Left colon (tissue), 2 donors: ENCODE measurements around the gene ASCC3. TPM values are rescaled to one million over a fixed set of nuclear protein-coding genes. Genes with fewer than 3 reads are reported as not detected.
A peak's percentile ranks its signal among the peaks of the same experiment; 100 is the strongest.

Source experiments
- ATAC-seq: fragments of 200-7000 bp; cut with Tn5 transposase; one replicate; pipeline ENCODE4 v1.9.1; 2020; ENCODE audit warnings: mild to moderate bottlenecking, moderate library complexity
- DNase-seq, 2 donors: peaks; one replicate each; pipeline ENCODE4 v3.0.0-alpha.2; 2020
- intact Hi-C, 2 donors: fragments of 100-400 bp; cut with DNase I in 1 of 2; cut with micrococcal nuclease in 1 of 2; formaldehyde crosslinking; loops; one replicate each; pipeline versions ENCODE4 v1.11.2 to v1.14.0; 2022; cut with DNase I, micrococcal nuclease
- total RNA-seq, 2 donors: library from RNA; stranded (reverse); fragmentation: NEBNext Ultra II Directional; extraction: Animal tissue kit (Norgen Biotek cat#: 25700); gene quantifications; one replicate each; pipeline ENCODE4 v1.2.1, GENCODE V29; 2021
- donor health status: DM: no; HTN: no; CAD: no.
- donor health status: DM: yes; HTN: yes; CAD: no.

ASCC3 gene
- total RNA-seq, 2 donors from 2014 or later: 28.6 to 37.2 TPM

DNA sequence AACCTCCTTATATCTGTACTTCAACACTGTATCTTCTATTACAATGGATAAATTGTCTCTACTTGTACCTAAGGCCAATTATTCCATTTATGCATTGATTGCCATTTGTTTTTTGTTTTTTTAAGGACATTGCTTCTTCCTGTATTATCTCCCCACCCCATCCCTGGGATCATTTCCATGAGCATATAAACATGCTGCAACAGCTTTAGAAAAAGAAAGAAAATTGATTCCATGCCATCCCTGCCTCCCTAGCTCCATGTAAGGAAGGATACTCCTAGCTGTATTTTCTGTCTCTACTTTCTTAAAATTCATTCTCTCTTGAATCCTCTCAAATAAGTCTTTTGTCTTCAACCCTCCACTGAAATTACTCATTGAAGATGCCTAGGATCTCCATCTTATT, 314.6 kb downstream of the ASCC3 start:
- ATAC-seq (no peak), DNase-seq (no peak)
- intact Hi-C loops: no loop called here

DNA sequence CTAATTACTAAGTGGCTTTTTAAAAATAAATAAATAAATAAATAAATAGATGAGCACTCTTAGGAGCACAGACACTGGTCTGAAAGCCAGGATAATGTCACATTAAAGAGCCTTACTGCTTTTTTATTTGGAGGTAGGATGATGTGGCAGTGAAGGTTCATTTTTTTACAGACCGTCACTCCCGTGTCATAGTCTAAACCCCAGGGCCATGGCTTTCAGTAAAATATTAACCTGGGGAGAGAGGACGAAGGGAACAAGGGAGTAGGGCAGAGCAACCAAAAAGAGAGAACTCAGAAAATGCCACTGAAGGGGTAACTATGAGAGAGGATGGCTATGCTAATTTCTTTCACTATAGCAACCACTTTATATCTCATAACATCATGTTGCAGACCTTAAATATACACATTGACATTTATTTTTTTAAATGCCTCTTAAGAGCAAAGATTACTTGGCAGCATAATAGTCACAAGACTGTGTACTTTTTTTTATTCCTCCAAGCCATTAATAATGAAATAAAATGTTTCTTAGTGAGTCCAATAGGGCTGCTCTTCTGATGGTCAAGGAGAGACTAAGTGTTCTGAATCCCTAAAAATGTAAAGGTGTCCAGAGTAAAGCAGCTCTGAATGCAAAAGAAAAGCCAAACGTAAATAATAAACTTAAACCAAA, 315.6 kb downstream of the ASCC3 start:
- ATAC-seq: peak; percentile 44
- DNase-seq: no peak
- intact Hi-C loops: no loop called here

DNA sequence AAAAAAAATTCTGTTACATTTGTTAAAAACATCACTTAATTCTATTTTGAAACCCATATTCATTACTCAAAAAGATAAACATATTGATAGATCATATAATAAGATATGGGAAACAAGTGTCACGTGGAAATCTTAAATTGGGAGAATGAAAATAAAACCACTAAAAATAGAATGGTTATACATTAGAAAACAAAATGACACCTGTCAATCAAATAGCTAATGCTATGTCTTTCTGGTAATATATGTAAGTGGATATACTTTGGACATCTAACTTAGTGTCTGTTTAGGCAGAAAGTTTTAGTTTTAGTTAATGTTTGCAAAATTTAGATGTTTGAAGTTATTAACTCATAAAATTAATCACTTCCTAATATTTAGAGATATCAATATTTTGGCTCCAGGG, 321.3 kb downstream of the ASCC3 start:
- ATAC-seq: no peak
- DNase-seq: no peak
- intact Hi-C loops: no loop called here

DNA sequence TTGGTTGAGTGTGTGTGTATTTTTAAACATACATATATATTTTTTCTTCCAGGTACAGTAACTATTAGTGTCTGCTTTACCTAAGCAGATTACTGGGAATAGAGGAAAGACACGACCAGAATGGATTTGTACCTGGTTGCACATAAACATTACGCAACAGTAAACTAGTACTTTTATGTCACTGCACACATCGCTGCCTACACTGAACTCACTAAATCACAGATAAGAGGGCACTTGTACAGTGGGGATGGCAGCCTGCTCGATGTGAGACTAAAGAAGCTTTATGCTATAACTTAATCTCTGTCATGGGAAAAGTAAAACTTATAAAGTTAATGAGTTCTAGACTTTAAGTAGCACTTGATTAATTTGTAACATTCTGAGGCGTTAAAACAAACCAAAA, 326.9 kb downstream of the ASCC3 start:
- ATAC-seq (peak; percentile 75), DNase-seq (no peak)
- intact Hi-C loops: no loop called here

DNA sequence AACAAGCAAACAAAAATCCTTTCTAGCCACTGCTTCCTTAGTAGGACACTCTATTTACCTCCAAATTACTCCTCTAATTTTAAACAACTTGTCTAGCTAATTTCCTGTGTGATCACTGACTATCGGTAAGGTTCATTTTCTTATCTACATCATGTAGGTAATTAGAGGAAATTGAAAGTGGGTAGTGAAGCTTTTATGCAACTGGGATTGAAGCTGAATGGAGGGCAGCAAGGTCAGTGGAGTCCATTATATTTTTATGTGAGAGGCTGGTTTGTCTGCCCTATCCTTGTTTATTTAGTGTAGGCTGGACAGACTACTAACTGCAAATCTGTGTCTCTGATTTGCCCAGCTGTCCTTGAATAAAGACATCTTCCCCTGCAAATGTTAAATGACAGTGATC, 327.9 kb downstream of the ASCC3 start:
- peak; percentile 49 for ATAC-seq
- DNase-seq: no peak
- intact Hi-C loops: no loop called here

DNA sequence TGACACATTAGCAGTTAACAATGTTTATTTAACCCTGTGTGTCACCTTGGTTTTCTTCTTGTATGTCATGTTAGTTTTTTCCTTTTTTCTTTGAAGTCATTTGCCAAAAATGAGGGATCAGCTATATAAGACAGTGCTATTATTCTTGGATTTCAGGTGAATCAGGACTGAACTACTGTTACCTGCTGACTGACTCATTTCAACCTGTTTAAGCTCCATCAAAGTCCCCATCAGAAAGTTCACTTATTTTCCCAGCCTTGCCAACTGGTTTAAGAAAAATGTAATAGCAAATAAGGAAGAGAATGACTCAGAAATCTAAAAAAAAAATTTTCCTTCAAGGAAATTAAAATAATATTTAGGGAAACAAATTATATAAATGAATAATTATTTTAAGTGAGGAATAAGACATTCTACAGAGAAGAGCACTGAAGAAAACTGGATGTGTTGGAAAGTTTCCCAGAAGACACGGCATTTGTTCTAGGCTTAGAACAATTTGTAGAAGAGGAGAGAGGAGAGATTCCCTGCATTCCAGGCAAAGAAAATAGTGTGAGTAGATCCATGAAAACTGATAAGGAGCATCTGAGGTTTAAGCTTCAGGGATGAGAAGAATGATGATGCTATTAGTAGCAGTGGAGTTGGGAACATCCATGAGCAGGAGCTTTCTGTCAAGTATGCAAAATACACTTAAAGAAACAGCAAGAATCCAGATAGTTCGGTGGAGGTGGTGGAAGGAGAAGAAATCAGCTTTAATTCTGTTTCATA, 331.5 kb downstream of the ASCC3 start:
- ATAC-seq (no peak), DNase-seq (no peak)
- intact Hi-C loops: no loop called here

DNA sequence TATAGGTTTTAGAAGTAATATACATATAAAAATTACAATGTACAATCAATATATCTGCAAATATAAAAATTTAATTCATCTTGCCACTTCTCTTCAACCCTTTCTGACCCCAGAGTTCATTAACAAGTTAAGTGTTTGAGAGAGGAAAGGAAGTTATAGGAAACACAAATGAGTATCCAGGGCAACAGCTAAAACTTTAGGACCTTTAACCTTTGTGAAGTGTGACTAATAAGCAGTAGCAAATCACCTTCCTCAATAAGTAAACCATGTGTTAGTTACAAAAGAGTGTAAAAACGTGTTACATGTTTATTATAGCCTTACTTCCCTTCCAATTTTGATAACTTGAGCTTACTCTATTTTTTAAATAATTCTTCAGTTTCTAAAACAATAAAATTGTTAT, 343.0 kb downstream of the ASCC3 start:
- ATAC-seq (no peak), DNase-seq (no peak)
- intact Hi-C loops: no loop called here

DNA sequence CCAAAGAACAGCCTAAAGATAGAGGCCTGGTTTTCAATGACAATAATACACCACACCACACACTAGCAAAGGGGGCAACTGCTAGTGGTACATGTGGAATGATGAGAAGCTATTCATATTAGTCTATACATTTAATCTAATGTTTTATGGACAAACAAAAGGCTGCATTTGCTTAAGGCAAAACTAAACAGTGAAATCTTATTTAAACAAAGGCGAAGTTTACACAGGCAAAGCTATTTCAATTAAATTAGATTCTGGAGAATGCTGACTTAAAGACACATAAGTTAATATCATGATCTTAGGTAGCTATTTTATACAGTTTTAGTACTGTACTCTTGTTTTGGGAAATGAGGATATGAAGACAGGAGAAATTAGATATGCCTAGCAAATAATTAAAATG, 362.5 kb downstream of the ASCC3 start:
- ATAC-seq (peak; percentile 22), DNase-seq (no peak)
- intact Hi-C loops: no loop called here

DNA sequence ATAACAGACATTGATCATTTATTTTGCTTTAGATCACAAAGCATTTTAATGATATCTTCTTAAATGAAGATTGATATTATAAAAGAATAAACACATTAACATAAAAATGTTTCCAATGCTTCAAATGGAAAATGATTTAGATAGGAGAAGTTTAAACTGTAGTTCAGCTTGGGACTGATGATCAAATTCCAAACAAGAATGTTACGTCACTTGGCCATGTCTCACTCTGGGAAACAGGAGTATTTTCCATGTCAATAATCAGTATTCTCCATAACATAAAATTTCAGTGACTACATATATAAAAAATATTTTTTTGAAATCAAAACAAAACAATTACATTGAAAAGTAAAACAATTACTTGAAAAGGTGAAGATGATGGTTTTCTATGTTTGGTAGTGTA, 363.5 kb downstream of the ASCC3 start:
- DNase-seq: no peak
- intact Hi-C loops: no loop called here
- ATAC-seq: no peak

DNA sequence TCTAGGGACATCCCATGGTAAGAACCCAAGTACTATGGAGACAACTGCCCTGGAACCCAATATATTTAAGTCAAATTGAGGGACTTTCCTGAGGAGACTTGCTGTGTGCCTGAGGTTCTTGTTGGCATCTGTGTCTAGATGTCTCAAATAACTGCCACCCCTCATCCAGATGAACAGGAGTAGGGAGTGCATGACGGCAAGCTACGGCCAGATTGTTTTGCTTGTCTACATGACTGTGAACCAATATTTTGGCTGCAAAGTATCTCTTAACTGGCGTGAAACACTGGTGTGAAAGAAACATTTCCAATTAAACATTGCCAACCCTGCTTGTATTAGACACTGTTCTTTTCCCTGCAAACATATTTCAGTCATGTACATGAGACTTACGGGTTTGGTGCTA, 364.0 kb downstream of the ASCC3 start:
- intact Hi-C loops: no loop called here
- DNase-seq (no peak), ATAC-seq (no peak)

DNA sequence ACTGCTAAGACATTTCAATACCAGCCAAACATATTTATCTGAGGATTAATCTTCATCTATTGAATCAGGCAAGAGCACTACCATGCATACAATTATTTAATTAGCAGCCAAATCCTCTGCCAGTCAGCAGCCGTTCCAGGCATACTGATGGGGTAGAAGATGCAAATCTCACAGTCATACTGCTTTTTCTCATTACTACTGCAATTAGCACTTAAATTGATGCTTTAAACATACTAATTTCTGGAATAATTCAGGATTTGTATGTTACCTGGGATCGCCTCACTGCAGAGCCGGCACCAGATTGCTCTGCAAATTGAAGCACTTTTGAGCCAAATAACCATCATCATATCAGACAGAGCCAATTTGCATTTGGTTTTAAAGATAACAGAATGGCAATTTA, 366.5 kb downstream of the ASCC3 start:
- ATAC-seq (no peak), DNase-seq (no peak)
- intact Hi-C loops: no loop called here

DNA sequence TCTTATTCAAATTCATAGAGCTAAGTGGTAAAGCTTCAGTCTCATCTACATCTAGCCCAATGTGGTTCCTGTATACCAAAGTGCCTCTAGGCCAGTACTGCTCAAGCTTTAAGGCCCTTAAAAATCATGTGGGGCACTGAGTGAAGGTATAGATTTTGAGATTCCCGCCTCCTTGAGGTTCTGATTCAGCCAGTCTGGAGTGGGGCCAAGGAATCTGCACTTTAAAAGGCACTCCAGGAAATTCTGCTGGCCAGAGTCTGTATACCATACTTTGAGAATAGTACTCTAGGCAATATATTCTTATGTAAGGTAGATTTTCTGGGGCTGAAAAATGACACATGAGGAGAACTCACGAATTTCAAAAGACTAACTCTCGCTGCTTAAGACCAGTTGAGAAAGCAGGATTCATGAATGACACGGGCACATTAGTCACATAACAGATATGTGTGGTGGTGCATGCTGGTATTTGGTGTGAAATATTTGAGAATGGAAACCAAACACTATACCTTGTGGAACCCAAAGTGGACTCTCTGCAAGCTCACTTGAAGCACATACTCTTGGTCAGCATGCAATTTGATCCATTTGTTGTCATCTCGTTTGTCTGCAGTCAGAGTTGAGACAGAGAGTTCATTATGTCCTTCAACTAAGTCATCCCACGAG, 368.8 kb downstream of the ASCC3 start:
- ATAC-seq (no peak), DNase-seq (no peak)
- intact Hi-C loops: no loop called here

DNA sequence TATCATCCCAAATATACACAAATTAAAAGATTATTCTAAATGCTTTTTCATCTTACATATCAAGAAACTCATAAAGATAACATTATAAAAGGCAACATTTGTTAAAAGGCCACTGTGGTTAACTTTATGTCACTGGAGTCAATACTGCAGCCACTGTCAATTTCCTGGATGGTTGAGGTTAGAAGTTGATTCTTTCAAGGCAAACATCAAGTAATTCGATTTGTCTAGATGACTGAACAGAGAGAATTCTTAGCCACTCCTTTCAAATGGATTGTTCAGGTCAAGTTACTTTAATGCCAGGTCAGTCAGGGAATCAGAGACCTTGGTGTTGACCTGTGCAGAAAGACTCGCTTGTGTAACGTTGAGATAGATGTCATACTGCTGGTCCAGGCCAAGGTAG, 372.0 kb downstream of the ASCC3 start:
- no peak for ATAC-seq
- intact Hi-C loops: no loop called here

DNA sequence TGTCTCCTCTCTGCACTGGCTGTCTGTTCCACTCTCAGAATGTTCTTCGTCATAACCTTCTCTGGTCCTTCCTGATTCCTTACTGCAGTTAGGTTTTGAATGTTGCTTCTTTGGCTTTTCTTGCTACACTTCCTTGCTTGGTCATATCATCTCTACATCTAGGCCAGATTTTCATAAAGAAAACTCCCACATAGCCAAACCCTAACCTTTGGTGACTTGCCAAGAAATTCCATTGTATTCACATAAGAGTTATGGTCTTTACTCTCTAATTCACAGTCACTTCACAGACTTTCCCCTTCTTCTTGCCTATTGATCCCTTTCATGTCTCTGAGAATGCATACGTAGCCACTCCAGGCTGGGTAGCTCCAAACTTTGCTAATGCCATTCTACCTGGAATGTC, 374.5 kb downstream of the ASCC3 start:
- ATAC-seq: no peak
- no peak for DNase-seq
- intact Hi-C loops: no loop called here

More for the DNA sequence above, 372.0 kb downstream of the ASCC3 start:
- DNase-seq: no peak

DNA sequence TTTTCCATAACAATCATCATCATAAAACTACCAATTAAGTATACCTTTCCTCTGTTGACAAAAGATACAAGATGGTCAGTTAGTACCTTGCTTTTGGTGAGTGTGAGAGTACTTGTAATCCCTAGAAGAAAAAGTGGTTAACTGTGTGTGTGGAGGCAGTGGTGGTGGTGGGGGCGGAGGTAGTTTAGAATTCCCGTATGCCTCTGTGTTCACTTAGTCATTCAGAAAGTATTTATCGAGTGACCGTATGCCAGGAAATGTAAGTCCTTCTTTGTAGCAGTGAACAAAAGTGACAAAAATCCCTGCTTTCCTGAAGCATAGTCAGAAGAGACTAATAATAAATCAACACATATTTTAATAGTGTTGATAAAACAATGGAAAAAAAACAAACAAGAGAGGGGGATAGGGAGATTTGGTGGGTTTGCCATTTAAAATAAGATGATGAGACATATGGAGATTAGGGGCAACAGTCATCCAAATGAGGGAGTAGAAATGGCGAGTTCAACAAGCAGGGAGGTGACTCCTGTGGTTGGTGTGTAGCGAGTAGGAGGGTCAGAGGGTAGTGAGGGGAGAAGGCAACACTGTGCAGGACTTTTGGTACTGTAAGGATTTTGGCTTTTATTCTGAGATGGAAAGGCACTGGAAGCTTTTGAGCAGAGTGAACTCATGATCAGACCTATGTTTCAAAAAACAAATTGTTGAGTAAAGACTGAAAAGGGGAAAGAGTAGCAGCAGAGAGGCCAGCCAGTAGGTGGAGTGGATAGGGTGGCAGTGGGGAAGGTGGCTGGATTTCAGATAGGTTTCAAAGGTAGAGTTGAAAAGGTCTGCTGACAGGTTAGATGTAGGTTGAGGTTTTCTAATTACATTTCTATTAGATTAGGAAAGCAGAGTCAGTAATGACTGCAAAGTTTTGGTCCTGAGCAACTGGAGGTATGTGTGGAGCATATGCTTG, 376.1 kb downstream of the ASCC3 start:
- intact Hi-C loops: no loop called here
- DNase-seq (no peak), ATAC-seq (no peak)

DNA sequence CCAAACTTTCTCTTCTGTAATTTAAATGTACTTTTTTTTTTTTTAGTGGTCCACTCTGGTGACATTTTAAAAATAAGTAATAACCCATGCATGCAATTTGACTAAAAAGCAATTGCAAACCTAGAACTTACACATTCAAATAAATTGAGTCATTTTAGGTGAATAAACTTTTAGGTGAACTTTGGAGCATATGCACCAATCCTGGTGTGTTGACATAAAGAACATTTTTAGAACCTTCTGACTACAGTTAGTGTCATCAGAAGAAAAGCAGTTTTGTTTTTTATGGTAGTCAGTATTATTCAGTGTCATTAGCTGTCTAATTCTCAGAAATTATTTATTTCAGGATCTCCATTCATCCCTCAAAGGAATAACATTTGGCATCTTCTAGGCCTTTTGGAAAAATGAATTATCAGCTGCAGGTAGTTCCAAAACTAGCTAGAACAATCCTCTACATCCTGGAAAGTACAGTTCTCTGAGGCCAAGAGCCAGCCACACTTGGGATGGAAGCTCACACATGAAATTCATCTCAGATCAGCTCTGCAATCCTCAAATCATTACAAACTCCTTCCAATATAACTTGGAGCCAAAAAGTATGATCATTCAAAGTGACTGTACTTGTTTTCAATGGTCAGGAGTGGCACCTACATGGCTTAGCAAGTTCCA, 378.0 kb downstream of the ASCC3 start:
- DNase-seq (no peak), ATAC-seq (no peak)
- intact Hi-C loops: no loop called here

DNA sequence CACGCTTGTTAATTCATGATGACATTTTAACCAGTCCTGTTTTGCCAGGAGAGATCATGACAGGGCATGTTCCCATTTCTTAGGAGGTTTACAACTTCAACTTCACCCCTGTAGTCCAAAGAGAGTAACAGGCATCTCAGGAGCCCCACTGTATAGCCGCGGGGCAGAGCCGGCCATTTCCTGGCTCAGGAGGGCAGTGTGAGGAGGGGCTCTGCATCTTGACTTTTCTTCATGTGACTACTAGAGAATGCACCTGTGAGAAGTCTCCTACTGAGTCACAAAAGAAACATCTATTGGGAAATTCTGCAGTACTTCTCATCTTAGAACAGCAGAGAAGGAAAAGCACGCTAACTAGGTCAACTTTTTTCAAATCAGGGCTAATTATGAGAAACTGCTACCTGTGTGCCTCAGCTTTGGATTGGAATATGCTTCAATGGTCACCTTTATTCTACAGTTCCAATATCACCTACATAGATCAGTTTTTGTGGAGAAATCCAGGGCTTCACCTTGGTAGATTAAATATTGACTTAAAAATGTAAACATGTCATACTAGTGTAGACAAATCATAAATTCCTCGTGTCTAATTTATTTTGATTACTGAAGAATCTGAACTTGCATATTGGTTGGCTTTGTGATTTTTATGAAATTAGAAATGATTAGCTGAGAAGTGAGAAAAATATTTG, 387.8 kb downstream of the ASCC3 start:
- DNase-seq (no peak), ATAC-seq (no peak)
- intact Hi-C loops: no loop called here

DNA sequence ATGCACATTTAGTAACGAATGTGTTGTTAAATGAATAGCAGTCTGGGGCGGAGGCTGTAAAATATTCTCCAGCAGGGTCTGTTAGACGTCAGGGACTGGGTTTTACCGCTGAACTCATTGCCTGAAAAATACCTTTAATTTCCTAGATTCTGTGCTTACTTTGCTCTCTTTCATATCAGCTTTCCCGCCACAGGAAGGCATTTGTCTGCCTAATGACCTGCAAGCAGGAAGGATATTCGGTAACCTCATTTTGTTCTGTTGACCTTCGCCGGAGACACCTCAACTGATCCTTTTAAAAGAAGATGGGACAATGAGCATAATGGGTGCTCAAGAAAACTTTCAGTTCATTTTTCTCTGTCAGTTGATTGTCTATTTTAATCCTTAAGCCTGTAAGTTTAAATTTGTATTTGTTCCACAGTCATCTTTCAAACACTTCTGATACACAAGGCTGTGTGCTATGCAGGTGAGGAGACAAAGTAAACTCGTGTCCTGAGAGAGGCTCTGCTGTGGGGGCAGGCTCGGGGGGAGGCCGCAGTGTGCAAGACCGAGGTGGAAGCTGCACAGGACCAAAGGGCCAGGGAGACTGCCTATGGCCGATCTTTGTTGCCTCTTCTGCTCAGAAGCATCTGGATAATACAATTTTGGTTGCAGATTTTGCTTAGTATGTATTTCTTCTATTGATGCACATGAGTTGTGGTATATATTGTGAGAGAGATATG, 389.0 kb downstream of the ASCC3 start:
- intact Hi-C loops: no loop called here
- DNase-seq (no peak), ATAC-seq (no peak)
